OCI-LY7 (cell line): Measurements from ENCODE around the gene LUC7L3.
"Not testable (repeated sequence)": the region's sequence is repeated elsewhere in the genome, so short reads cannot be mapped to it uniquely, and the experiment has no call there.

Experiments used
- CTCF ChIP-seq: fragments of 200-600 bp; sonication (generic); conservative IDR thresholded peaks from 2 replicates; pipeline ENCODE4 v1.5.1; 2014; ENCODE audit warnings: mild to moderate bottlenecking, antibody characterized with exemption, low read length, moderate library complexity, mixed read lengths
- EZH2phosphoT487 ChIP-seq: fragments of 200-600 bp; sonication (generic); IDR thresholded peaks from 2 replicates; pipeline ENCODE4 v1.6.1; 2018; ENCODE audit warnings: low read depth, borderline replicate concordance, mild to moderate bottlenecking, mixed run types, antibody characterized with exemption, low read length, moderate library complexity, mixed read lengths

GRCh38 chr17:50804749-50805475, 85.5 kb downstream of the LUC7L3 start:
- not testable (repeated sequence) for TF ChIP-seq CTCF, EZH2phosphoT487
